Thymus (tissue), 11 donors: ENCODE results near the gene VPREB1. TPM values are rescaled to one million over a fixed set of nuclear protein-coding genes. Genes with fewer than 3 reads are reported as not detected.
"Not testable (repeated sequence)": the region's sequence is repeated elsewhere in the genome, so short reads cannot be mapped to it uniquely, and the experiment has no call there.

Experiments used
- DNase-seq, 9 donors: peaks; one replicate each; pipeline ENCODE4 v3.0.0-alpha.2; 2013; ENCODE audit warnings: low spot score in 9 of 9, low read depth in 6 of 9, missing footprints in 1 of 9
- H3K27ac ChIP-seq, 2 donors: one replicate each; pipeline ENCODE4 v1.5.1; 2013; ENCODE audit warnings: control low read depth in 1 of 2, low read depth in 1 of 2, low read length in 1 of 2, mild to moderate bottlenecking in 1 of 2, moderate library complexity in 1 of 2
- H3K27me3 ChIP-seq, 2 donors: one replicate each; pipeline ENCODE4 v1.5.1; 2013; ENCODE audit warnings: low read length in 1 of 2; ENCODE audit not compliant: control insufficient read depth in 2 of 2, insufficient read depth in 1 of 2
- H3K36me3 ChIP-seq, 2 donors: one replicate each; pipeline ENCODE4 v1.5.1; 2013; ENCODE audit warnings: low read length in 1 of 2, mild to moderate bottlenecking in 1 of 2, moderate library complexity in 1 of 2; ENCODE audit not compliant: control insufficient read depth in 2 of 2, insufficient read depth in 2 of 2
- H3K4me1 ChIP-seq, 2 donors: one replicate each; pipeline ENCODE4 v1.5.1; 2013; ENCODE audit warnings: low read length in 2 of 2; ENCODE audit not compliant: control insufficient read depth in 2 of 2, insufficient read depth in 2 of 2
- H3K4me3 ChIP-seq, 2 donors: one replicate each; pipeline ENCODE4 v1.5.1; 2013; ENCODE audit warnings: low read length in 2 of 2, control low read depth in 1 of 2, mild to moderate bottlenecking in 1 of 2
- H3K9me3 ChIP-seq, 2 donors: one replicate each; pipeline ENCODE4 v1.5.1; 2013; ENCODE audit warnings: low read length in 1 of 2, mild to moderate bottlenecking in 1 of 2; ENCODE audit not compliant: control insufficient read depth in 2 of 2, insufficient read depth in 1 of 2
- WGBS: extraction: QIAGEN DNeasy Blood & Tissue Kit; methylation state at CpG from one replicate; pipeline ENCODE4 v1.1.7; 2013; 5-methylcytosine and 5-hydroxymethylcytosine counted together
- polyA plus RNA-seq: library from polyadenylated mRNA; stranded (reverse); fragments of 200-250 nt; gene quantifications from one replicate; pipeline ENCODE4 v1.2.3, GENCODE V29; 2013
- total RNA-seq: library from RNA; stranded (reverse); fragments of 120-200 nt; gene quantifications from one replicate; pipeline ENCODE4 v1.2.4, GENCODE V29; 2013
- donor health status: healthy.

Gene VPREB1
- total and polyA plus RNA-seq, 2 donors, result 2.5 to 5.1 TPM

- peaks cover 9 to 29% of the 10 kb centered on the region in 2 donors for H3K4me1 ChIP-seq
- H3K4me3 ChIP-seq, result no peak overlapping the region
- peak in 1 of 9 donors; percentile 4 for DNase-seq
- 50% methylated on average over 4 of the region's 4 CpGs for WGBS
- H3K27me3 ChIP-seq, result no peaks in the 10 kb centered on the region
- H3K27ac ChIP-seq, result peak overlapping the region in 1 of 2 donors; percentile 5
- H3K9me3 ChIP-seq, result no peaks in the 10 kb centered on the region
- H3K36me3 ChIP-seq, result no peaks in the 10 kb centered on the region
These were observed 43.9 kb upstream of the VPREB1 start for GRCh38 chr22:22200569-22201184.

GRCh38 chr22:22201185-22201929 lies 43.2 kb upstream of the VPREB1 start:
- H3K36me3 ChIP-seq, result no peaks in the 10 kb centered on the region
- WGBS, result 39% methylated on average over 11 of the region's 11 CpGs
- peaks cover 9 to 24% of the 10 kb centered on the region in 2 donors for H3K4me1 ChIP-seq
- DNase-seq, result peak in 6 of 9 donors; percentile 39 to 83 (median 76)
- no peaks in the 10 kb centered on the region for H3K27me3 ChIP-seq
- H3K27ac ChIP-seq, result peak overlapping the region in 1 of 2 donors; percentile 72
- no peaks in the 10 kb centered on the region for H3K9me3 ChIP-seq
- no peak overlapping the region for H3K4me3 ChIP-seq

GRCh38 chr22:22201930-22202343 lies 42.6 kb upstream of the VPREB1 start:
- no peaks in the 10 kb centered on the region for H3K36me3 ChIP-seq
- peak in 1 of 9 donors; percentile 12 for DNase-seq
- H3K4me1 ChIP-seq, result peaks cover 9 to 24% of the 10 kb centered on the region in 2 donors
- no peaks in the 10 kb centered on the region for H3K9me3 ChIP-seq
- WGBS, result 54% methylated on average over 6 of the region's 6 CpGs
- peak overlapping the region in 1 of 2 donors; percentile 72 for H3K27ac ChIP-seq
- no peak overlapping the region for H3K4me3 ChIP-seq
- H3K27me3 ChIP-seq, result no peaks in the 10 kb centered on the region

- 88% methylated on average over 39 of the region's 39 CpGs for WGBS
- H3K36me3 ChIP-seq, result no peaks in the 10 kb centered on the region
- no peak for DNase-seq
- no peaks in the 10 kb centered on the region for H3K9me3 ChIP-seq
- no peak overlapping the region for H3K4me3 ChIP-seq
- H3K27me3 ChIP-seq, result no peaks in the 10 kb centered on the region
- H3K27ac ChIP-seq, result no peak overlapping the region
- H3K4me1 ChIP-seq, result peaks cover 13 to 31% of the 10 kb centered on the region in 2 donors
These were observed 41.3 kb upstream of the VPREB1 start for GRCh38 chr22:22203048-22203971.

GRCh38 chr22:22207845-22208564 lies 36.6 kb upstream of the VPREB1 start:
- no peaks in the 10 kb centered on the region for H3K9me3 ChIP-seq
- H3K27me3 ChIP-seq, result no peaks in the 10 kb centered on the region
- peaks cover 5 to 23% of the 10 kb centered on the region in 2 donors for H3K4me1 ChIP-seq
- WGBS, result 9% methylated on average over 6 of the region's 6 CpGs
- no peaks in the 10 kb centered on the region for H3K36me3 ChIP-seq
- peak; percentile 55 to 96 (median 85) for DNase-seq
- H3K4me3 ChIP-seq, result no peak overlapping the region
- H3K27ac ChIP-seq, result peak overlapping the region in 1 of 2 donors; percentile 44

- Histone ChIP-seq H3K4me3 (no peak overlapping the region), H3K27me3 (no peaks in the 10 kb centered on the region), H3K4me1 (peaks cover 5 to 23% of the 10 kb centered on the region in 2 donors), H3K36me3 (no peaks in the 10 kb centered on the region), H3K9me3 (no peaks in the 10 kb centered on the region), H3K27ac (no peak overlapping the region)
- DNase-seq, result no peak
- WGBS, result 72% methylated on average over 2 of the region's 2 CpGs
These were observed 35.9 kb upstream of the VPREB1 start for GRCh38 chr22:22208652-22209051.

- not testable (repeated sequence) for H3K27ac ChIP-seq, DNase-seq, H3K36me3 ChIP-seq, H3K27me3 ChIP-seq, H3K4me3 ChIP-seq, H3K9me3 ChIP-seq
- 94% methylated on average over 14 of the region's 14 CpGs for WGBS
- H3K4me1 ChIP-seq, result peaks cover 5 to 23% of the 10 kb centered on the region in 2 donors
These were observed 35.4 kb upstream of the VPREB1 start for GRCh38 chr22:22209080-22209640.

- no peak overlapping the region for H3K4me3 ChIP-seq
- peaks cover 5 to 23% of the 10 kb centered on the region in 2 donors for H3K4me1 ChIP-seq
- peak in 1 of 9 donors; percentile 31 for DNase-seq
- WGBS, result 48% methylated on average over 4 of the region's 4 CpGs
- no peak overlapping the region for H3K27ac ChIP-seq
- no peaks in the 10 kb centered on the region for H3K9me3 ChIP-seq
- no peaks in the 10 kb centered on the region for H3K27me3 ChIP-seq
- H3K36me3 ChIP-seq, result no peaks in the 10 kb centered on the region
These were observed 34.2 kb upstream of the VPREB1 start for GRCh38 chr22:22210375-22210774.
